MM.1S (cell line): ENCODE data around the gene FNDC1.

Experiments
- DNase-seq: peaks from one replicate; pipeline ENCODE4 v3.0.0-alpha.2; 2015
- H2AFZ ChIP-seq: fragments of 300-600 bp; sonication (generic); 2 replicates; pipeline ENCODE4 v1.6.0; 2016; ENCODE audit warnings: antibody characterized with exemption, low read length
- H3F3A ChIP-seq: fragments of 300-600 bp; sonication (generic); 2 replicates; pipeline ENCODE4 v1.6.1; 2016; ENCODE audit warnings: mild to moderate bottlenecking, antibody characterized with exemption, low read length, moderate library complexity, mixed read lengths; ENCODE audit not compliant: insufficient read depth
- H3K27ac ChIP-seq: fragments of 300-600 bp; sonication (generic); 2 replicates; pipeline ENCODE4 v1.5.1; 2016; ENCODE audit warnings: mild to moderate bottlenecking, low read length
- H3K27me3 ChIP-seq: fragments of 300-600 bp; sonication (generic); replicated peaks from 2 replicates; pipeline ENCODE4 v1.6.0; 2016; ENCODE audit warnings: low read length; ENCODE audit not compliant: insufficient read depth
- H3K36me3 ChIP-seq: fragments of 300-600 bp; sonication (generic); replicated peaks from 2 replicates; pipeline ENCODE4 v1.6.1; 2016; ENCODE audit warnings: mild to moderate bottlenecking, low read length, mixed read lengths; ENCODE audit not compliant: insufficient read depth
- H3K4me1 ChIP-seq: fragments of 300-600 bp; sonication (generic); 2 replicates; pipeline ENCODE4 v1.6.1; 2016; ENCODE audit warnings: low read length, mixed read lengths
- H3K4me2 ChIP-seq: fragments of 300-600 bp; sonication (generic); 2 replicates; pipeline ENCODE4 v1.6.0; 2016; ENCODE audit warnings: low read depth, low read length
- H3K4me3 ChIP-seq: fragments of 300-600 bp; sonication (generic); 2 replicates; pipeline ENCODE4 v1.5.1; 2016; ENCODE audit warnings: low read length, mixed read lengths
- H3K79me2 ChIP-seq: fragments of 300-600 bp; sonication (generic); 2 replicates; pipeline ENCODE4 v1.6.1; 2016; ENCODE audit warnings: mixed run types, low read length, mixed read lengths
- H3K9ac ChIP-seq: fragments of 300-600 bp; sonication (generic); 2 replicates; pipeline ENCODE4 v1.6.1; 2016; ENCODE audit warnings: low read length, mixed read lengths
- H3K9me2 ChIP-seq: fragments of 300-600 bp; sonication (generic); replicated peaks from 2 replicates; pipeline ENCODE4 v1.6.1; 2016; ENCODE audit warnings: mild to moderate bottlenecking, low read length, mixed read lengths; ENCODE audit not compliant: insufficient read depth
- H3K9me3 ChIP-seq: fragments of 300-600 bp; sonication (generic); replicated peaks from 2 replicates; pipeline ENCODE4 v1.6.1; 2016; ENCODE audit warnings: mild to moderate bottlenecking, low read length, mixed read lengths; ENCODE audit not compliant: insufficient read depth
- H4K20me1 ChIP-seq: fragments of 300-600 bp; sonication (generic); 2 replicates; pipeline ENCODE4 v1.6.1; 2016; ENCODE audit warnings: mild to moderate bottlenecking, low read length, moderate library complexity, mixed read lengths; ENCODE audit not compliant: insufficient read depth
- EZH2 ChIP-seq: fragments of 300-600 bp; sonication (generic); optimal IDR thresholded peaks from 2 replicates; pipeline ENCODE3; 2017; ENCODE audit warnings: low read depth, mild to moderate bottlenecking, antibody characterized with exemption, low read length, mixed read lengths
- EZH2phosphoT487 ChIP-seq: fragments of 300-600 bp; sonication (generic); IDR thresholded peaks from 2 replicates; pipeline ENCODE4 v1.6.1; 2018; ENCODE audit warnings: antibody characterized with exemption, low read length
- TF ChIP-seq, protein P1 (sequence below): fragments of 300-600 bp; sonication (generic); IDR thresholded peaks from 2 replicates; pipeline ENCODE4 v1.5.1; 2016; ENCODE audit warnings: antibody characterized with exemption, low read length, mixed read lengths

The FNDC1 gene

DNA sequence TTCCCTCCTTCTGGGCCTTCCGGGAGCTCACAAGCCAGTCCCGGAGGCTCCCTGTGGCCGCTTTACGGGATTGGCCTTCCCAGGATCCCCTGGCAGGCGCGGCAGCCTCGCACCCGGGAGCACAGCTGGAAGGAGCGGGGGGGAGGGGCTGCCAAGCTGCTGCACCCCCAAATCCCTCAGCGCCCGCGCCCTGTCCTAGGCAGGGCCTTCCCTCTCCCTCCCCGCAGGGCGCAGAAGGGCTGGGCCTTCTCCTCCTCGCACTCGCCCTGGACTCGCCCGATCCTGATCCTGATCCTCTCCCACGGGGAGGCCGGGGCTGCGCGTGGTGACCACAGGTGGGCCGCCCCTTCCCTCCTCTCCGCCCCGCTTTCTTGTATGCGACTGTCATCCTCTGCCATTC, 146.4 kb downstream of the FNDC1 start:
- H3K9me2 ChIP-seq, result no peaks in the 10 kb centered on the region
- H3K4me3 ChIP-seq, result no peak overlapping the region
- H3K4me2 ChIP-seq, result no peak overlapping the region
- H3K27ac ChIP-seq, result no peak overlapping the region
- no peaks in the 10 kb centered on the region for H3K9me3 ChIP-seq
- H3K79me2 ChIP-seq, result no peaks in the 10 kb centered on the region
- no peaks in the 10 kb centered on the region for H3K27me3 ChIP-seq
- H3K9ac ChIP-seq, result no peak overlapping the region
- no peak for DNase-seq
- H3F3A ChIP-seq, result no peaks in the 10 kb centered on the region
- no peaks in the 10 kb centered on the region for H3K4me1 ChIP-seq
- TF ChIP-seq EZH2phosphoT487, result no peak
- TF ChIP-seq, protein P1, sequence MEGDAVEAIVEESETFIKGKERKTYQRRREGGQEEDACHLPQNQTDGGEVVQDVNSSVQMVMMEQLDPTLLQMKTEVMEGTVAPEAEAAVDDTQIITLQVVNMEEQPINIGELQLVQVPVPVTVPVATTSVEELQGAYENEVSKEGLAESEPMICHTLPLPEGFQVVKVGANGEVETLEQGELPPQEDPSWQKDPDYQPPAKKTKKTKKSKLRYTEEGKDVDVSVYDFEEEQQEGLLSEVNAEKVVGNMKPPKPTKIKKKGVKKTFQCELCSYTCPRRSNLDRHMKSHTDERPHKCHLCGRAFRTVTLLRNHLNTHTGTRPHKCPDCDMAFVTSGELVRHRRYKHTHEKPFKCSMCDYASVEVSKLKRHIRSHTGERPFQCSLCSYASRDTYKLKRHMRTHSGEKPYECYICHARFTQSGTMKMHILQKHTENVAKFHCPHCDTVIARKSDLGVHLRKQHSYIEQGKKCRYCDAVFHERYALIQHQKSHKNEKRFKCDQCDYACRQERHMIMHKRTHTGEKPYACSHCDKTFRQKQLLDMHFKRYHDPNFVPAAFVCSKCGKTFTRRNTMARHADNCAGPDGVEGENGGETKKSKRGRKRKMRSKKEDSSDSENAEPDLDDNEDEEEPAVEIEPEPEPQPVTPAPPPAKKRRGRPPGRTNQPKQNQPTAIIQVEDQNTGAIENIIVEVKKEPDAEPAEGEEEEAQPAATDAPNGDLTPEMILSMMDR, result no peak
- no peaks in the 10 kb centered on the region for H4K20me1 ChIP-seq
- H2AFZ ChIP-seq, result no peak overlapping the region
- no peaks in the 10 kb centered on the region for H3K36me3 ChIP-seq

DNA sequence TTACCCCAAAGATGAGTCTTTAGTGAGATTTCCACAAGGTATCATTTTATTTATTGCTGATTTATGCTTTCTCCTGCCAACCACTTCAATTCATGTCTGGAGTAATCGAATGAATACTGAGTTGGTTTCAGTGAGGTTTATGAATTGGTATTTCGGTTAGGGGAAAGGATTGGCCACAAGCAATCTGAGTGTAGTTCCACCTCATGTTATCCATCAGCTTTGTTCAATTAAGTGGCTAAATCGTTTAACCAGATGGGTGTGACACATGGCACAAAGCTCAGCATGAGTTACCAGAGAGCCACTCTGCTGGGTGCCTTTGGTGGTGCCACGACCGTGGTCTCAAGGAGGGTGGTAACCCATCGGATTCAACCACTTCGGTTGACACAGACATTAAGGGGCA, 148.2 kb downstream of the FNDC1 start:
- no peak overlapping the region for H3K27ac ChIP-seq
- no peaks in the 10 kb centered on the region for H3K4me1 ChIP-seq
- H3K4me3 ChIP-seq, result no peak overlapping the region
- H3K36me3 ChIP-seq, result no peaks in the 10 kb centered on the region
- no peak for DNase-seq
- H4K20me1 ChIP-seq, result no peaks in the 10 kb centered on the region
- no peak overlapping the region for H3K4me2 ChIP-seq
- no peaks in the 10 kb centered on the region for H3K79me2 ChIP-seq
- H3K27me3 ChIP-seq, result no peaks in the 10 kb centered on the region
- no peak overlapping the region for H3K9ac ChIP-seq
- TF ChIP-seq EZH2, result no peak
- TF ChIP-seq, protein P1, result no peak
- no peak for TF ChIP-seq EZH2phosphoT487
- no peak overlapping the region for H2AFZ ChIP-seq
- no peaks in the 10 kb centered on the region for H3K9me3 ChIP-seq
- no peaks in the 10 kb centered on the region for H3K9me2 ChIP-seq
- H3F3A ChIP-seq, result no peaks in the 10 kb centered on the region

DNA sequence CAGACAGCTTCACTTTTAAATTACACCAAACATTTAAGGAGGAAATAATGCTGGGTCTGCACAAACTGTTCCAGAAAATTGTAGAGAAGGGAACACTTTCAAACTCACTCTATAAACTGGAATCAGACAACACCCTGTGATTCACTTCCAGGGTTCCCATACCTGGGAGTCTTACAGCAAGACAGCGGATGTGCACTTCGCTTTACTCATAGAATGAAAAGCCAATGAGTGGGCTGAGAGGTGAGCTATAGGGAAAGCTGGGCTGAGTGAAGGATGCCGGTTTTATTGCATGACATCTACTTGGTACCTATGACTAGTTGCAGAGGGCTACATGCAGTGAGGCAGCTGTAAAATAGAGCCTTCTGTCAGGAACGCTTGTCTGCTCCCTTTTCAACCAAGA, 152.1 kb downstream of the FNDC1 start:
- Histone ChIP-seq H3K27me3 (no peaks in the 10 kb centered on the region), H3K4me3 (no peak overlapping the region), H3K27ac (no peak overlapping the region), H3F3A (no peaks in the 10 kb centered on the region), H3K4me1 (no peaks in the 10 kb centered on the region), H2AFZ (no peak overlapping the region), H3K79me2 (no peaks in the 10 kb centered on the region), H3K9me2 (no peaks in the 10 kb centered on the region), H3K9me3 (no peaks in the 10 kb centered on the region), H4K20me1 (no peaks in the 10 kb centered on the region), H3K9ac (no peak overlapping the region), H3K4me2 (no peak overlapping the region), H3K36me3 (no peaks in the 10 kb centered on the region)
- no peak for DNase-seq
- TF ChIP-seq, protein P1, result no peak
- TF ChIP-seq EZH2 (no peak), EZH2phosphoT487 (no peak)
